ENCODE data around the gene ATPAF1. TPM values are rescaled to one million over a fixed set of nuclear protein-coding genes. Genes with fewer than 3 reads are reported as not detected.

Gene ATPAF1
- total RNA-seq, 1 donor = 53.6 TPM

DNA sequence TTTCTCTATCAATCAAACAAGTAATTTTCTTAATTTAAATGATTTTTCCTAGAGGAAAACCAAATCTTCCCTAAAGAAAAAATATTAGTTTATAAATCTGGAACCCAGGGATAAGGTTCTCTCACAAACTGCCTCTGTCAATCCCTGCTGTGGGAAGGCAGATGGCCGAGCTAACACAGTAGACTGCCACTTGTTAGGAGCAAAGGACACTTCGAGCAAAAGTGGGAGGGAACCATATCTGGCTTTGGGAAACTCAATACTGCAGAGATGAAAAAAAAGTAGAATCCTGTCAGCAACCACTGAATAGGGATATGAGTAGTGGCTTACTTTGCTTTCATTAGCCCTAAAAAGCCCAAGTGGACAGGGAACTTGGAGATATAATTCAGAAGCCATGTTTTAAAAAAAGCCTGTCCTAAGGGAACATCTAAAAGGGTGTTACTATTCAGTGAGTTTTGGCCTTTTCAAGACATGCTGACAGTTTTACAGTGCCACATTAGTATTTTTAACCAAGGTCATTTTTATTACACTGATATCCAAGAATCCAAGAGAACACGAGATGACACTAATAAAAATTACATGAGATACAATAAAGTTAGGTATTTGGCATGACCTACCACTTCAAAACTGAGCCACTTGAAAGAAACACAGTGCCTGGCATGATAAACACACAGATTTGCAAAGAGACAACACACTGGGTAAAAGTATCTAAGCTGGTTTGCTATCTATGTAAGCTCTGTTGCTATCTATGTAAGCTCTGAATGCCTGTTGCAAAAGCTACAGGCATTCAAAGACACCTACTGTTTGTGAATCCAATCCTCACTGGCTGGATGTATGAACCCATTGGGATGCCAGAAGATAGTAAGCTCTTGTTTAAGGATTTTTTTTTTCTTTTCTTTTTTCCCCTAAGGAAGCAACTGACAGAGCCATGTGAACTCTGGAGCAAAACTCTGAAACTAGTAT, 24.9 kb upstream of the ATPAF1 start:
- Histone ChIP-seq H3K9me3 (ENCODE audit: low read depth, low read length) (no peaks in the 10 kb centered on the region), H2AFZ (ENCODE audit: low read length) (no peak overlapping the region), H3K4me1 (ENCODE audit: insufficient read depth, low read length) (peaks cover 15% of the 10 kb centered on the region), H3K27ac (ENCODE audit: low read depth, low read length) (no peak overlapping the region), H3K4me3 (ENCODE audit: insufficient read depth, low read length) (no peak overlapping the region), H4K20me1 (ENCODE audit: insufficient read depth, low read length) (peaks cover 5% of the 10 kb centered on the region), H3K4me2 (ENCODE audit: insufficient read depth, low read length) (no peak overlapping the region), H3K27me3 (ENCODE audit: insufficient read depth, low read length) (no peaks in the 10 kb centered on the region), H3K36me3 (ENCODE audit: insufficient read depth, low read length) (peaks cover 49% of the 10 kb centered on the region), H3K79me2 (ENCODE audit: insufficient read depth, low read length) (peaks cover 9% of the 10 kb centered on the region)
- DNase-seq (ENCODE audit: insufficient read length, low spot score, missing footprints) = no peak
- TF ChIP-seq, protein P1, sequence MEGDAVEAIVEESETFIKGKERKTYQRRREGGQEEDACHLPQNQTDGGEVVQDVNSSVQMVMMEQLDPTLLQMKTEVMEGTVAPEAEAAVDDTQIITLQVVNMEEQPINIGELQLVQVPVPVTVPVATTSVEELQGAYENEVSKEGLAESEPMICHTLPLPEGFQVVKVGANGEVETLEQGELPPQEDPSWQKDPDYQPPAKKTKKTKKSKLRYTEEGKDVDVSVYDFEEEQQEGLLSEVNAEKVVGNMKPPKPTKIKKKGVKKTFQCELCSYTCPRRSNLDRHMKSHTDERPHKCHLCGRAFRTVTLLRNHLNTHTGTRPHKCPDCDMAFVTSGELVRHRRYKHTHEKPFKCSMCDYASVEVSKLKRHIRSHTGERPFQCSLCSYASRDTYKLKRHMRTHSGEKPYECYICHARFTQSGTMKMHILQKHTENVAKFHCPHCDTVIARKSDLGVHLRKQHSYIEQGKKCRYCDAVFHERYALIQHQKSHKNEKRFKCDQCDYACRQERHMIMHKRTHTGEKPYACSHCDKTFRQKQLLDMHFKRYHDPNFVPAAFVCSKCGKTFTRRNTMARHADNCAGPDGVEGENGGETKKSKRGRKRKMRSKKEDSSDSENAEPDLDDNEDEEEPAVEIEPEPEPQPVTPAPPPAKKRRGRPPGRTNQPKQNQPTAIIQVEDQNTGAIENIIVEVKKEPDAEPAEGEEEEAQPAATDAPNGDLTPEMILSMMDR (IDR thresholded peaks at IDR 0.05; ENCODE audit: extremely low read depth, low read depth, low read length) = no peak

DNA sequence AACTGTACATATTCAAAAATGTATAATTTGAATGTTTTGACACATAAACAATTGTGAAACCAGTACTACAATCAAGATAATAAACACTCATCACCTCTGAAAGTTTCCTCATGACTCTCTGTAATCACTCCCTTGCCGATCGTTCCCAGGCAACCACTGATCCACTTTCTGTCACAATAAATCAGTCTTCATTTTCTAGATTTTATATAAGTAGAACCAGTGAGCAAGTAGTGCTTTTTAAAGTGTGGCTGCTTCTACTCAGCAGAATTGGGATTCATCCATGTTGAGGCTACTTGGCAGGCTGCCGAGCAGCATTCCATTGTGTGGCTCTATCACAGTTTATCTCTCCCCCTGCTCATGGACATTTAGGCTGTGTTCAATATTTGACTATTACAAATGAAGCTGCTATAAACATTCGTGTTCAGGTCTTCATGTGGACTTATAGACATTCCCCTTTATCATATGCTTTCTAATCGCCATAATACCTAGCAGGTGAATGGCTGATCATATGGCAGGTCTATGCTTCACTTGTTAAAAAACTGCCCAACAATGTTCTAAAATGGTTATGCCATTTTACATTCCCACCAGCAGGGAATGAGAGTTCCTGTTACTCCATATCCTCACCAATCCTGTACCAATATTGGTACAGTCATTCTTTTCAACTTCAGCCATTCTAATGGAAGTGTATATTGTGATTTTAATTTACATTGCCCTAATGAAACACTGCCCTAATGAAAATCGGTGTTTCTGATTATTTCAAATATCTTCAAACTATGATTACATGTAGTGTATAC, 24.0 kb upstream of the ATPAF1 start:
- no peak for DNase-seq (ENCODE audit: insufficient read length, low spot score, missing footprints)
- no peak overlapping the region for H3K4me3 ChIP-seq (ENCODE audit: insufficient read depth, low read length)
- peaks cover 21% of the 10 kb centered on the region for H3K4me1 ChIP-seq (ENCODE audit: insufficient read depth, low read length)
- peak overlapping the region; percentile 29 for H3K27ac ChIP-seq (ENCODE audit: low read depth, low read length)
- no peaks in the 10 kb centered on the region for H3K27me3 ChIP-seq (ENCODE audit: insufficient read depth, low read length)
- no peaks in the 10 kb centered on the region for H3K9me3 ChIP-seq (ENCODE audit: low read depth, low read length)
- TF ChIP-seq, protein P1 (IDR thresholded peaks at IDR 0.05; ENCODE audit: extremely low read depth, low read depth, low read length) = peak; percentile 44
- no peak overlapping the region for H2AFZ ChIP-seq (ENCODE audit: low read length)
- no peak overlapping the region for H3K4me2 ChIP-seq (ENCODE audit: insufficient read depth, low read length)
- H4K20me1 ChIP-seq (ENCODE audit: insufficient read depth, low read length) = peaks cover 5% of the 10 kb centered on the region
- H3K36me3 ChIP-seq (ENCODE audit: insufficient read depth, low read length) = peaks cover 54% of the 10 kb centered on the region
- H3K79me2 ChIP-seq (ENCODE audit: insufficient read depth, low read length) = peaks cover 9% of the 10 kb centered on the region

DNA sequence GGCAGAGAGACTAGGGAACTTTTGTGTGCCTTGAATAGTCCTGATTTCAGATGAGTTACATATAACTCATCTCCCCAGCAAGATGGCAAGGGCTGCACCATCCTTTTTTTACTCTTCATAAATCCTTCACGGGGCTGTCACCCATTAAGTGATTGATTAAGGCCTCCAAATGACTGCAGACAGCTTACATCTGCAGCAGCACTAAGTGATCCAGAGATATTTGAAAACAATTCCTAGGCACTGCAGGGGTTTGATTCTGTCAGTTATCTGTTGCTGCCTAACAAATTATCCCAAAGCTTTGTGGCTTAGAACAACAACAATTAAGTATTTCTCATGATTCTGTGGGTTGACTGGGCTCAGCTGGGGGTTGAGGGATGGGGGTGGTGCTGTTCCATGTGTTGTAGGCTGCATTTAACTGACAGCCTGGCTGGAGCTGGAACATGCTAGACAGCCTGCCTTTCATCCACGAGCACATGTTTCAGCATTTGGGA, 22.8 kb upstream of the ATPAF1 start:
- H3K4me2 ChIP-seq (ENCODE audit: insufficient read depth, low read length) = no peak overlapping the region
- peaks cover 62% of the 10 kb centered on the region for H3K36me3 ChIP-seq (ENCODE audit: insufficient read depth, low read length)
- H4K20me1 ChIP-seq (ENCODE audit: insufficient read depth, low read length) = peaks cover 5% of the 10 kb centered on the region
- no peaks in the 10 kb centered on the region for H3K9me3 ChIP-seq (ENCODE audit: low read depth, low read length)
- H3K79me2 ChIP-seq (ENCODE audit: insufficient read depth, low read length) = peaks cover 9% of the 10 kb centered on the region
- H3K4me3 ChIP-seq (ENCODE audit: insufficient read depth, low read length) = no peak overlapping the region
- TF ChIP-seq, protein P1 (IDR thresholded peaks at IDR 0.05; ENCODE audit: extremely low read depth, low read depth, low read length) = no peak
- peaks cover 25% of the 10 kb centered on the region for H3K4me1 ChIP-seq (ENCODE audit: insufficient read depth, low read length)
- no peak overlapping the region for H3K27ac ChIP-seq (ENCODE audit: low read depth, low read length)
- no peak overlapping the region for H2AFZ ChIP-seq (ENCODE audit: low read length)
- no peak for DNase-seq (ENCODE audit: insufficient read length, low spot score, missing footprints)
- no peaks in the 10 kb centered on the region for H3K27me3 ChIP-seq (ENCODE audit: insufficient read depth, low read length)
